ENCODE results near the gene KNCN. TPM values are rescaled to one million over a fixed set of nuclear protein-coding genes. Genes with fewer than 3 reads are reported as not detected.

Gene KNCN
- total RNA-seq, 6 experiments from 2014 or later, result not detected

DNA sequence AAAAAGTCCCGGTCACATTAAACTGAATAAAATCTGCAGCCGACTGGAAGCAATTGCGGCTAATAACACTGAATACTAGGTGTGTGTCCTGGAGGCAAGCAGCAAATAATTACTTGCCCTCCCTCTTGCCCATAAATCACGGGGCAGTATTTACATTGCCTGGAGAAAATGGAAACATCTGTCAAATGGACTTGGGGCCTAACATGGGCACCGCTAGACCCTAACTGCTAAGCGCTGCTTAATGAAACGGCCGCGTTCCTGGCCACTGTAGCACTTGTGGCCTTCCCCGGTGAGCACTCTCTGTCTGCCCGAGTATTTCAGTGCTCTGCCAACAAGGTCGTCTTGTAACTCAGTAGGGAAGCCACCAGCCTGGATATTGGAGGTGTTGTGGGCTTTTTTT lies 23.9 kb upstream of the KNCN start:
- no peak for TF ChIP-seq POLR2A (IDR thresholded peaks at IDR 0.05)
- no peaks in the 10 kb centered on the region for H3K27me3 ChIP-seq
- intact Hi-C loops (cut with DNase I), result no loop called here
- no peak overlapping the region for H3K4me3 ChIP-seq
- H3K9me3 ChIP-seq, result no peaks in the 10 kb centered on the region
- DNase-seq (no peak), ATAC-seq (no peak)
- 87% methylated on average over 10 of the region's 12 CpGs for WGBS (ENCODE audit: insufficient coverage, low coverage, low lambda C conversion rate, missing lambda C conversion rate)
- H3K27ac ChIP-seq, result no peak overlapping the region
- peaks cover 3 to 38% (median 4%) of the 10 kb centered on the region in 4 donors for H3K36me3 ChIP-seq
- no peaks in the 10 kb centered on the region for H3K4me1 ChIP-seq

GRCh38 chr1:46571691-46572225 lies 20.3 kb upstream of the KNCN start:
- TF ChIP-seq POLR2A (IDR thresholded peaks at IDR 0.05), result no peak
- TF ChIP-seq, protein P1, sequence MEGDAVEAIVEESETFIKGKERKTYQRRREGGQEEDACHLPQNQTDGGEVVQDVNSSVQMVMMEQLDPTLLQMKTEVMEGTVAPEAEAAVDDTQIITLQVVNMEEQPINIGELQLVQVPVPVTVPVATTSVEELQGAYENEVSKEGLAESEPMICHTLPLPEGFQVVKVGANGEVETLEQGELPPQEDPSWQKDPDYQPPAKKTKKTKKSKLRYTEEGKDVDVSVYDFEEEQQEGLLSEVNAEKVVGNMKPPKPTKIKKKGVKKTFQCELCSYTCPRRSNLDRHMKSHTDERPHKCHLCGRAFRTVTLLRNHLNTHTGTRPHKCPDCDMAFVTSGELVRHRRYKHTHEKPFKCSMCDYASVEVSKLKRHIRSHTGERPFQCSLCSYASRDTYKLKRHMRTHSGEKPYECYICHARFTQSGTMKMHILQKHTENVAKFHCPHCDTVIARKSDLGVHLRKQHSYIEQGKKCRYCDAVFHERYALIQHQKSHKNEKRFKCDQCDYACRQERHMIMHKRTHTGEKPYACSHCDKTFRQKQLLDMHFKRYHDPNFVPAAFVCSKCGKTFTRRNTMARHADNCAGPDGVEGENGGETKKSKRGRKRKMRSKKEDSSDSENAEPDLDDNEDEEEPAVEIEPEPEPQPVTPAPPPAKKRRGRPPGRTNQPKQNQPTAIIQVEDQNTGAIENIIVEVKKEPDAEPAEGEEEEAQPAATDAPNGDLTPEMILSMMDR (IDR thresholded peaks at IDR 0.05), result no peak
- no peaks in the 10 kb centered on the region for H3K9me3 ChIP-seq
- peaks cover 3 to 40% (median 9%) of the 10 kb centered on the region in 4 donors for H3K36me3 ChIP-seq
- H3K4me3 ChIP-seq, result no peak overlapping the region
- no peaks in the 10 kb centered on the region for H3K4me1 ChIP-seq
- DNase-seq, result no peak
- H3K27ac ChIP-seq, result no peak overlapping the region
- ATAC-seq, result no peak
- intact Hi-C loops (cut with DNase I), result no loop called here
- WGBS (ENCODE audit: insufficient coverage, low coverage, low lambda C conversion rate, missing lambda C conversion rate), result 95% methylated on average over 2 of the region's 6 CpGs
- no peaks in the 10 kb centered on the region for H3K27me3 ChIP-seq

DNA sequence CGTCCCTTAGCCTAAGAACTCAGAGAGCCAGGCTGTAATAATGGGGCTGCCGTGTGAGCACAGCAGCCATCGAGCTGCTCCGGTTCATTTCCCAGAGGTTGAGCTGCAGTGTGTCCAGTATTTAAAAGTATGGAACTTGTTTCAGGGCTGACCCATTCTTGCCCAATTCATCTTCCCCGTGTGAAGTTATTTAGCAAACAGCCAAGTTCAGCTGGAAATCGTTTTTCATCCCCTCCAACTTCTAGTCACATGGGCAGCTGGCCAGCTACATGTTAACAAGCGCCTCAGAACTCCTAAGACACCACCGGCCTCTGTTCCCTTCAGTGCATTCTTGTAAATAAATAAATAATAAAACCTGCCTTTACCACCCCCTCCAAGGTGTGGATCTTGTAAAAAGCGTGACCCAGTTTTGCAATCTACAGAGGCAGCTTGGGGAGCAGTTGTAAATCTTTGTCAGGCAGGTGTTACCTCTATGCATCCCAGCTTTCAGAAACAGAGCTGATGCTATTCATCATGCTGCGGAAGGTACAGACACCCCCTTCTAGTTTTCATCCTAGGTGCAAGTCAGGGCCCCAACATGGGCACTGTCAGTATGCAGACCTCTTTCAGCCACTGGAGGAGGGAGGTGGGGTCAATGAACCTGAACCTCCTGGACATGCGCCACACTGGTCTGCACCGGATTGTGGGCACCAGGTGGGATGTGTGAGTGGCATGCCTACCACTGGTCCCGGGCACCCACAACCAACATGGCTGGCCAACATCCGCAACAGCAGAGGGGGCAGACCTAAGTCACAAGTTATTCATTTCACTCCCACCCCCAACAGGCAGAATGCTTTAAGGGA lies 18.7 kb upstream of the KNCN start:
- Histone ChIP-seq H3K27me3 (no peaks in the 10 kb centered on the region), H3K4me3 (no peak overlapping the region), H3K4me1 (no peaks in the 10 kb centered on the region), H3K27ac (no peak overlapping the region), H3K36me3 (peaks cover 0 to 31% (median 10%) of the 10 kb centered on the region in 4 donors), H3K9me3 (no peaks in the 10 kb centered on the region)
- ATAC-seq, result no peak
- TF ChIP-seq, protein P1 (IDR thresholded peaks at IDR 0.05), result no peak
- intact Hi-C loops (cut with DNase I), result no loop called here
- 74% methylated on average over 11 of the region's 14 CpGs for WGBS (ENCODE audit: insufficient coverage, low coverage, low lambda C conversion rate, missing lambda C conversion rate)
- no peak for DNase-seq

DNA sequence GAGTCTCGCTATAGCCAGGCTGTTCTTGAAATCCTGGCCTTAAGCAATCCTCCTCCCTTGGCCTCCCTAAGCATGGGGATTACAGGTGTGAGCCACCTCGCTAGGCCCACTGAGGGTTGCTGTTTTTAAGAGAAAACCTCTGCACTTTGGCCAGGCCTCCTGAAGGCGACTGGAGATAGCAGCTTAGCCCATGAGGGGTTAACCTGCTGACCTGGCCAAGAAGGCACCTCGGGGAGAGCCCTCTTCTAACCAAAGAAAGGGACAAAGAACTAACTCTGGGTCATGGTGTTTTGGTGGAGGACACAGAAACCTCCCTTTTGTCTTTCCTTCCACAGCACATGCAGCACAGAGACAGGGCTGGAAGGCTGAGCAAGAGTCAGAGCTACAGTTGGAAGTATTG lies 17.7 kb upstream of the KNCN start:
- Histone ChIP-seq H3K27ac (no peak overlapping the region), H3K4me1 (no peaks in the 10 kb centered on the region), H3K4me3 (no peak overlapping the region), H3K36me3 (peaks cover 0 to 23% (median 10%) of the 10 kb centered on the region in 4 donors), H3K9me3 (no peaks in the 10 kb centered on the region), H3K27me3 (no peaks in the 10 kb centered on the region)
- intact Hi-C loops (cut with DNase I), result no loop called here
- 93% methylated on average over 2 of the region's 4 CpGs for WGBS (ENCODE audit: insufficient coverage, low coverage, low lambda C conversion rate, missing lambda C conversion rate)
- TF ChIP-seq, protein P1 (IDR thresholded peaks at IDR 0.05), result no peak
- no peak for TF ChIP-seq POLR2A (IDR thresholded peaks at IDR 0.05)
- ATAC-seq (no peak), DNase-seq (no peak)

DNA sequence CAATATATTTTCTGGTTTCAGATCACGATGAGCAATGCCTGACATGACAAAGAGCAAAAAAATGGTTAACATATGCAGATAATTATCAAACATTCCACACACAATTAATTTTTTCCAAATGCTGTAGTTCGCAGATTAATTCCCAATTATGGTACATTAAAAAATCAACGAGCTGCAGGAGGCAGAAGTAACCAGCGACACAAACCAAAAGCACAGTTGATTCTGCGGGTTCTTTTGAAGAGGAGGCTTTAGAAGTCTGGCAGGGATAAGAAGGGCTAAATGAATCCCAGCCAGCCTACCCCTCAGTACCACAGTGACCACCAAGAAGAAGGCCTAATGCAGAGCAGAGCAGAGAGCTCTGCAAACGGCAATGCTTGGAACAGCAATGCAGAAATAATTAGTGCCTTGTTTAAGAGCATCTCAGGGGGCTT lies 17.0 kb upstream of the KNCN start:
- no peak overlapping the region for H3K27ac ChIP-seq
- no peaks in the 10 kb centered on the region for H3K27me3 ChIP-seq
- H3K36me3 ChIP-seq, result peaks cover 0 to 24% (median 8%) of the 10 kb centered on the region in 4 donors
- no peaks in the 10 kb centered on the region for H3K4me1 ChIP-seq
- TF ChIP-seq, protein P1 (IDR thresholded peaks at IDR 0.05), result no peak
- no peak for TF ChIP-seq POLR2A (IDR thresholded peaks at IDR 0.05)
- no peak overlapping the region for H3K4me3 ChIP-seq
- DNase-seq (no peak), ATAC-seq (no peak)
- 97% methylated on average over 6 of the region's 6 CpGs for WGBS (ENCODE audit: insufficient coverage, low coverage, low lambda C conversion rate, missing lambda C conversion rate)
- no peaks in the 10 kb centered on the region for H3K9me3 ChIP-seq
- intact Hi-C loops (cut with DNase I), result no loop called here
